ENCODE measurements around the gene TMEM184B.

Gene TMEM184B

GRCh38 chr22:38248280-38248679 lies 24.5 kb downstream of the TMEM184B start:
- Histone ChIP-seq H3K9me3 (ENCODE audit: severe bottlenecking) (peaks cover 4% of the 10 kb centered on the region), H3K27me3 (ENCODE audit: insufficient read depth, low read depth, severe bottlenecking) (no peaks in the 10 kb centered on the region), H3K36me3 (peaks cover 23% of the 10 kb centered on the region; the same call in 1 of the 2 replicates), H3K27ac (no peak overlapping the region), H3K4me3 (ENCODE audit: low read depth, low read length) (no peak overlapping the region)
- TF ChIP-seq CTCF (IDR thresholded peaks at IDR 0.05; ENCODE audit: low read depth, low read length), result no peak
- DNase-seq, result no peak

- no peak overlapping the region for H3K4me3 ChIP-seq (ENCODE audit: low read depth, low read length)
- peaks cover 4% of the 10 kb centered on the region for H3K9me3 ChIP-seq (ENCODE audit: severe bottlenecking)
- H3K36me3 ChIP-seq, result peaks cover 23% of the 10 kb centered on the region; the same call in 1 of the 2 replicates
- no peak for TF ChIP-seq CTCF (IDR thresholded peaks at IDR 0.05; ENCODE audit: low read depth, low read length)
- H3K27ac ChIP-seq, result no peak overlapping the region
- H3K27me3 ChIP-seq (ENCODE audit: insufficient read depth, low read depth, severe bottlenecking), result no peaks in the 10 kb centered on the region
- no peak for DNase-seq
These were observed 25.1 kb downstream of the TMEM184B start for GRCh38 chr22:38247713-38248112.

- DNase-seq, result no peak
- no peaks in the 10 kb centered on the region for H3K27me3 ChIP-seq (ENCODE audit: insufficient read depth, low read depth, severe bottlenecking)
- no peak for TF ChIP-seq CTCF (IDR thresholded peaks at IDR 0.05; ENCODE audit: low read depth, low read length)
- no peak overlapping the region for H3K4me3 ChIP-seq (ENCODE audit: low read depth, low read length)
- H3K27ac ChIP-seq, result no peak overlapping the region
- peaks cover 26% of the 10 kb centered on the region for H3K36me3 ChIP-seq
- peaks cover 4% of the 10 kb centered on the region for H3K9me3 ChIP-seq (ENCODE audit: severe bottlenecking)
These were observed 26.1 kb downstream of the TMEM184B start for GRCh38 chr22:38246692-38247091.

- Histone ChIP-seq H3K36me3 (peaks cover 26% of the 10 kb centered on the region), H3K27ac (no peak overlapping the region)
These were observed 26.7 kb downstream of the TMEM184B start for GRCh38 chr22:38246046-38246658.

GRCh38 chr22:38244106-38244505 lies 28.7 kb downstream of the TMEM184B start:
- no peaks in the 10 kb centered on the region for H3K9me3 ChIP-seq (ENCODE audit: severe bottlenecking)
- no peak overlapping the region for H3K4me3 ChIP-seq (ENCODE audit: low read depth, low read length)
- H3K36me3 ChIP-seq, result peaks cover 26% of the 10 kb centered on the region
- DNase-seq, result no peak
- H3K27me3 ChIP-seq (ENCODE audit: insufficient read depth, low read depth, severe bottlenecking), result no peaks in the 10 kb centered on the region
- peak overlapping the region; percentile 88 for H3K27ac ChIP-seq
- TF ChIP-seq CTCF (IDR thresholded peaks at IDR 0.05; ENCODE audit: low read depth, low read length), result no peak

More at GRCh38 chr22:38246046-38246658, 26.7 kb downstream of the TMEM184B start:
- Histone ChIP-seq H3K4me3 (ENCODE audit: low read depth, low read length) (no peak overlapping the region), H3K27me3 (ENCODE audit: insufficient read depth, low read depth, severe bottlenecking) (no peaks in the 10 kb centered on the region), H3K9me3 (ENCODE audit: severe bottlenecking) (peaks cover 4% of the 10 kb centered on the region)
- DNase-seq, result no peak
- TF ChIP-seq CTCF (IDR thresholded peaks at IDR 0.05; ENCODE audit: low read depth, low read length), result no peak

All from WERI-Rb-1 (cell line).